DND-41 (cell line): ENCODE measurements around the gene CYBB.

Experiments used
- EZH2 ChIP-seq: IDR thresholded peaks from 3 replicates; pipeline ENCODE4 v1.6.1; 2012; ENCODE audit warnings: borderline replicate concordance, low read depth, mild to moderate bottlenecking, moderate library complexity, low read length, inconsistent platforms; ENCODE audit not compliant: severe bottlenecking
- TF ChIP-seq, protein P1 (sequence below): IDR thresholded peaks from 2 replicates; pipeline ENCODE4 v1.5.1; 2012; ENCODE audit warnings: borderline replicate concordance, low read length, moderate library complexity, mild to moderate bottlenecking; ENCODE audit not compliant: poor library complexity, severe bottlenecking; ENCODE audit errors: extremely low read depth

DNA sequence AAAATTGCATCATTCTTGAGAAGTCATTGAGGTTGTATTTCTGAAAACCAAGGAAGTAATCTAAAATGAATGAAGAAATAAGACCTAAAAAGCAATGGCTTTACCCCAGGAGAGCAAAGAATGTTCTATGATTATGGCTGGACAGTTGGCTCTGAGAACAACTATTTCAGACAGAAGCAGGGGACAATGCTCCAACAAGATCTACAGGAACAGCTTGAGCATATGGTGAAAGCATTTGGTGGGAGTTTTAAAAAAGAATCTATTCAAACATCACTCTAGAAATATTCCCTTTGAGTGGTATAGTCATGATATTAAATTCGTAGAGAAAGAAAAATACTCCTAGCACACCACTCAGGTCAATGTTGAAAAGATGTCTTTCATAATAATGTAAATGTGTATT, 40.8 kb downstream of the CYBB start:
- TF ChIP-seq, protein P1, sequence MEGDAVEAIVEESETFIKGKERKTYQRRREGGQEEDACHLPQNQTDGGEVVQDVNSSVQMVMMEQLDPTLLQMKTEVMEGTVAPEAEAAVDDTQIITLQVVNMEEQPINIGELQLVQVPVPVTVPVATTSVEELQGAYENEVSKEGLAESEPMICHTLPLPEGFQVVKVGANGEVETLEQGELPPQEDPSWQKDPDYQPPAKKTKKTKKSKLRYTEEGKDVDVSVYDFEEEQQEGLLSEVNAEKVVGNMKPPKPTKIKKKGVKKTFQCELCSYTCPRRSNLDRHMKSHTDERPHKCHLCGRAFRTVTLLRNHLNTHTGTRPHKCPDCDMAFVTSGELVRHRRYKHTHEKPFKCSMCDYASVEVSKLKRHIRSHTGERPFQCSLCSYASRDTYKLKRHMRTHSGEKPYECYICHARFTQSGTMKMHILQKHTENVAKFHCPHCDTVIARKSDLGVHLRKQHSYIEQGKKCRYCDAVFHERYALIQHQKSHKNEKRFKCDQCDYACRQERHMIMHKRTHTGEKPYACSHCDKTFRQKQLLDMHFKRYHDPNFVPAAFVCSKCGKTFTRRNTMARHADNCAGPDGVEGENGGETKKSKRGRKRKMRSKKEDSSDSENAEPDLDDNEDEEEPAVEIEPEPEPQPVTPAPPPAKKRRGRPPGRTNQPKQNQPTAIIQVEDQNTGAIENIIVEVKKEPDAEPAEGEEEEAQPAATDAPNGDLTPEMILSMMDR: no peak
- TF ChIP-seq EZH2: no peak
